GM18858 (cell line): ENCODE data around the gene HFE.
"Not testable (repeated sequence)": the region's sequence is repeated elsewhere in the genome, so short reads cannot be mapped to it uniquely, and the experiment has no call there.

Experiments
- ATAC-seq: cut with Tn5 transposase; IDR thresholded peaks from one replicate; pipeline ENCODE4 v1.9.1; 2021; ENCODE audit not compliant: unreplicated experiment

HFE gene

DNA sequence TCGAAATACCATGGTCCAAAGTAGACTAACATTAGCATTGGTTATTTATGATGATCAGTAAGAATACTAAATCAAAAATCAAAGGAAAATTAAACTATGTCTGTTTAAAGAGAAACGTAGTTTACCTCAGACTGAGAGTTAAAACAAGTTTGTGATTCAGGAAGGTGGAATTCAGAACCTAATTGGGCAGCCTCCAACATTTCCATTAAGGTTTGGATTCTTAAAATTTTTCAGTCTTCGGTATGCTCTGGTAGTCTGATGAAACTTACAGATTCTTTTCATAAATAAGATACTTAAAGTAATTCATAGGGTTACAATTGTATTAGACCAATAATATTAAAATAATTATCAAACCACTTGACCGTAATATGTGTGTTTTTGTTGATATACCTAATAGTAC lies 18.6 kb downstream of the HFE start:
- no peak for ATAC-seq

DNA sequence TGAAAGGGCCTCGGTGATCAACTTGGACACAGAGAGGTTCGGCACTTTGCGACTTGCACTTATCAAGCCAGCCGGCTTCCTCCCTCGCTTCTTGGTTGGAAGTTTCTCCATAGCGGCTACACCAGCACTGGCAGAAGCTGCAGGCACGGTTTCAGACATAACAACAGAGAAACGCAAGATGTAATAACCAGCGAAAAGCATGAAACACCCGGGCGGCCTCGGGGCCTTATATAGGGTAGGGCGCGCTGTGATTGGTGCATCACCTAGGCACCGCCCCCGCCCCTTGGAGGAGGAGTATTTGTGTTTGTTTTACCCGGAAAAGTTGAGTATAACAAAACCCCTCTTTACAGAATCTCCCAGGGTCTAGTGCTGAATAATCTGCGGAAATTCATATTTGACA lies 20.7 kb downstream of the HFE start:
- no peak for ATAC-seq

DNA sequence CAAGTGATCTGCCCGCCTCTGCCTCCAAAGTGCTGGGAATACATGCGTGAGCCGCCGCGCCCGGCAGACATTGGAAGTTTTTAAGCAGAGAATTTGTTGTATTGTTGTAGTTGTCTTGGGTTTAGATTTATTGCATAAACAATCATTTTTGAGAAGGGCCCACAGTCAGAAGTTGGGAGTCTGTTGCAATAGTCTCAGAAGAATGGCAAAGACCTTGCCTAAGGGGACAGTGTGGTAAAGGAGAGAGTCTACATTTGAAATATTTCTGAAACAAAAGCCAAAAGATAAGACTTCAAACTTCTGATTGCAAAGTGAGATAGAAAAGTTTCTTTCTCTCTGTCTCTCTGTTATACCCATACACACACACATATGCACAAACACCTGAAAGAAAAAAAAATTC lies 22.5 kb downstream of the HFE start:
- ATAC-seq: no peak

DNA sequence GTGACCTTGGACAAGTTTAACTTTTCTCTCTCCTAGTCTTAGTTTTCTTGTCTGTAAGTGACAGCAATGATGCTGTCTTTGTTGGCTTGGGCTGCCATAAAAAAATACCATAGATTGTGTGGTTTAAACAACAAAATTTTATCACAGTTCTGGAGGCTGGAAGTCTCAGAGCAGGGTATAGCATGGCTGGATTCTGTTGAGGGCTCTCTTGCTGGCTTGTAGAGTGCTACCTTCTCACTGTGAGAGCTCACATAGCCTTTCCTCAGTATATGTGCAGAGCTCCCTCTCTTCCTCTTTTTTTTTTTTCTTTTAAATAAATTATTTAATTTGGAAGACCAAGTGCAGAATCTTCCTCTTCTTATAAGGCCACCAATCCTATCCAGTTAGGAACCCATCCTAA lies 26.3 kb downstream of the HFE start:
- no peak for ATAC-seq

DNA sequence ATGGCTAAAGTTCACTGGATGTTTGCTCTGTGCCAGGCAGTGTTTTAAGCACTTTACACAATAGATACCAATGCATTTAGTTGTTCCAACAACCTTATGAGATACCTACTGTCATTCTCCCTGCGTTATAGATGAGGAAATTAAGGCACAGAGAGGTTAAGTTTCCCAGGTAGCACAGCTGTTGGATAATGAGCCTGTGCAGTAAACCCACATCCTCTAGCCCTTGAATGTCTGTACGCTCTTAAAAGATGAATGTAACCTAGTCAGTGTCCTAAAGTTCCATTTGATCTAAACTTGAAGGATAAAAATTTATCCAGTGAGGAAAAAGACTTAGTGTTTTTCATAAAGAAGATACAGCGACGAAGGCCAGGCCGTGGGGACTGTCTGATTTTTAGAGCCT lies 28.0 kb downstream of the HFE start:
- ATAC-seq: no peak

DNA sequence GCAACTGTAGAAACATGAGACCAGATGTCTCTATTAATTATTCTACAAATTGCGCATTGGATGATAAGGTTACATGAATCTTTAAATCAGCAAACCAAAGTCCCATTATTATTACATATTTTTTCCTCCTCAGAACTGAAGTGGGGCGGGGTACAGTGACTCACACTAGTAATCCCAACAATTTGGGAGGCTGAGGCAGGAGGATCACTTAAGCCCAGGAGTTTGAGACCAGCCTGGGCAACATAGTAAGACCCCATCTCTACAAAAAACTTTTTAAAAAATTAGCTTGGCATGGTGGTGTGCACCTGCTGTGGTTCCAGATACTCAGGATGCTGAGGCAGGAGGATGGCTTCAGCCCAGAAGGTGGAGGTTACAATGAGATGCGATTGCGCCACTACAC lies 29.0 kb downstream of the HFE start:
- no peak for ATAC-seq

DNA sequence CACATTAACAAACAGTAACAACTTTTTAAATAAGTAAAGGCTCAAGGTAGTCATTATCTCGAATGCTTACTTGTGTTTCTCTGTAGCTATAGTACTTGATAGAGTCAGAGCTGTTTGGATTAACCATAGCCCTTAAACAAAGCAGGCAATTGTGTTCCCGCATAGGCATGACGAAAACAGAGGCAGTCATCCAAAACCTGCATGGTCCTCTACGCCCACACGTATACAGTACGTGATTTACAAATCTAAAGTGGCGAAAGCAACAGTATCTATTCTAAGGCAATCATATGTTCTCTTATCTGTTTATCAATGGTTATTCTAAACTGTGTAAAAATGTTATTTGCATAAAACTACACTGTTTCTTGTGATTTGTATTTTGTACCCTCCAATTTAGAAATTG lies 31.8 kb downstream of the HFE start:
- ATAC-seq: no peak

DNA sequence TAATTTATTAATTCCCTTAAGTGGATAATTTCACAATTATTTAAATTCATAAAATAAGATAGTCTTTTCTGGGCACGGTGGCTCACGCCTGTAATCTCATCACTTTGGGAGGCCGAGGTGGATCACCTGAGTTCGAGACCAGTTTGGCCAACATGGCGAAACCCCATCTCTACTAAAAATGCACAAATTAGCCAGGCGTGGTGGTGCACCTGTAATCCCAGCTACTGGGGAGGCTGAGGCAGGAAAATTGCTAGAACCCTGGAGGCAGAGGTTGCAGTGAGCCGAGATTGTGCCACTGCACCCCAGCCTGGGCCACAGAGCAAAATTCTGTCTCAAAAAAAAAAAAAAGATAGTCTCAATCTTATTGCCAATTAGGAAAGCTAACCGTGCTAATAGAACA lies 32.9 kb downstream of the HFE start:
- not testable (repeated sequence) for ATAC-seq

DNA sequence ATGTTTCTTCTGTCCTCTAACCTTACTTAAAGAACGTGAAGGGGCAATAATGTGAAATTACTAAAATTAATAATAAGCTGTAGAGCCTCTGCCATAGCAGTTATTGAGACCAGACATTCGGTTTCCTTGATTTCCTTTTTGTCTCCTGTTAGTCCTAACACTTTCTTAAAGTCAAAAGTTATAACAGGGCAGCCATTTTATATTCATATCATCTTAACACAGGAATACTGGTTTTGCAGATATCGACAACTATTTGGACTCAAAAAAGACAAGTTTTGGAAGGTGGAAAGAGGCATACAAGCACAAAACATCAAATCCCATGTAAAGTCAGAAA lies 33.5 kb downstream of the HFE start:
- no peak for ATAC-seq

DNA sequence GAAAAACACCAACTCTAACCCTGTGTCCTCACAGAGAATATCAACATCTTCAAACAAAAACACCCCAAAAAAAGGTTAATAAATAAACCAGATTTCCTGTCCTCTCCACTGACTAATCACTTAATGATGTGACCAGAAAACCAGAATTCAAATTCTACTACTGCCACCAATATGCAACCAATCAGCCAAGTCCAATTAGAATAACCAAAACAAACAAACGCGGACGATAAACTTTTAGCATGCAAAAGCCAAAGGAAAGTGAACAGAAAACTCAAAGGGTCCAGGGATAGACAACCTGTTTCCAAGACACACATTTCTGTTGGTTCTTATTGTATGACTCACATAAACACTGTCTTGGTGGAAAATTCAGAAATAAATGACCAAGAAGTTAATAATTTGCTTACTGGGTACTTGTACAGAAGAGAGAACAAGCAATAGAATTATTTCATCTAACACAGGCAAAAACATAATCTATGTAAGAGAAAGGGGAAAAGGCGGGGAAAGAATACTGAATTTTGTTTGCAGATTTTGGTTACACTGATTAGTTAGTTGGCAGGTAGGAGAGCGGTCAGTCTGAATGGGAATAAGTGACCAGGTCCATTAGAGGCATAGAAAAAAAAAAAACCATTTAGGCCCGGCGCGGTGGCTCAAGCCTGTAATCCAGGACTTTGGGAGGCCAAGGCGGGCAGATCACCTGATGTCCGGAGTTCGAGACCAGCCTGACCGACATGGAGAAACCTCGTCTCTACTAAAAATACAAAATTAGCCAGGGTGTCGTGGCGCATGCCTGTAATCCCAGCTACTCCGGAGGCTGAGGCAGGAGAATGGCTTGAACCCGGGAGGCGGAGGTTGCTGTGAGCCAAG lies 34.1 kb downstream of the HFE start:
- no peak for ATAC-seq

DNA sequence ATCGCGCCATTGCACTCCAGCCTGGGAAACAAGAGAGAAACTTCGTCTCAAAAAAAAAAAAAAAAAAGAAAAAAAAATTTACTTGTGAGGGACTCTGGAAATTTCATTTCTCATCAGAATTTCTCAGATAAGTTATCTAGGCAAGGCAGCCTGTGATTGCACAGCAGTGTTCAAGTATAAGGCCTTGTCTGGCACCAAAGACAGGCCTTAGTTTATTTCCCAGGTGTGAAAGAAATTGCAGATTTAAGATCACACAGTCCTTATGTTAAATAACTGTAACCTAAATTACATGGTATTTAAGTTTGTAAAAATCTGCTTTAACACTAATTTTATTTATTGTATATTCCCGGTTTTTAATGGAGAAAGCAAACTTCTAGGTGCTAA lies 34.8 kb downstream of the HFE start:
- no peak for ATAC-seq

DNA sequence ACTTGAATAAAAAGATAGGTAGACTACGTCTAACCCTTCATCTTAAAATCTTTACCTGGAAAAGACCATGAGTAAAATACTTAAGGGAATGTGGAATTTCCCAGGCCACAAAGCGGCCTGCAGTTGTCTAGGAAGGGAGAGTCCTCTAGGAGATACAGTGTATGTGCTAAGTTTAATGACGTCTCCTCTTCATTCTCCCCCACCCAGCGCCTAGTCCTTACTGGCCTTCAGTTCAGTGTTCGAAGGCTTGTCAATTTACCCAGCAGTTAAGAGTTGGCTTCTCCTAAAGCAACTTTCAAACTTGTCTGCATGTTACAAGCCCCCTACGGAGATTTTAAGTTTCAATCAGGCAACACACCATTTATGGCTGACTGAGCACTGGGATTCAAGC lies 35.2 kb downstream of the HFE start:
- ATAC-seq: no peak

DNA sequence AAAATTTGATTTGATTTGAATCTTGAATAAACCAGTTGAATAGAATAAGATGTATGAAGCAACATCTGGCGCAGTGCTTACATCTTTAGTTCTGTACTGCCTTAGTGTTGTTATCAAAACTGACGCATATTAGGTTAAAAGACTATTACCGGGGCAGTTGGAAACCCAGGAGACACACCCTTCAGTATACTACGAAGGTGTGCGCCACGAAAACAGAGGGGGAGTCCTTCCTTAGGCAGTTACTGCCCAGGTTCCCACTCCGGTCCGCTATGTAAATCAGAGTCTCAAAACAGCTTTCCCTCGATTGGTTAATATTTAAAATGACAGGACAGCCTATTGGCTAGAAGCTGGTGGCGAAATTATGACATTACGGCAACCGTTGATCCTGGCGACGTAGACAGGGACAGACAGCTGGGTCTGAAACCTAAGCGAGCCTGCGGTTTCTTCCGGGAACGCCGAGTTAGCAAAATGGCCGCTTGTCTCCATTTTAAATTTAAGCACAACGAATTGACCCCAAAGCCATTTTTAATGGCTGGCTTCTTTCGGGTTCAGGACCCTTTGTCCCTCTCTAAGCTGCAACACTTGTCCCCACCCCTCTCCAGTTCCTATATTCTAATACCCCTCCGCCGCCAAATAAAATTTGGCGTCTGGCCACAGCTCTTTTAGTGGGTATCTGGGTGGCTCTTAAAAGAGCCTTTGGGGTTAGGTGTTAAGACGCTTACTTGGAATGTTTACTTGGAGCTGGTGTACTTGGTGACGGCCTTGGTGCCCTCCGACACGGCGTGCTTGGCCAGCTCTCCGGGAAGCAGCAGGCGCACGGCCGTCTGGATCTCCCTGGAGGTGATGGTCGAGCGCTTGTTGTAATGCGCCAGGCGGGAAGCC lies 35.8 kb downstream of the HFE start:
- peak; percentile 33 for ATAC-seq

DNA sequence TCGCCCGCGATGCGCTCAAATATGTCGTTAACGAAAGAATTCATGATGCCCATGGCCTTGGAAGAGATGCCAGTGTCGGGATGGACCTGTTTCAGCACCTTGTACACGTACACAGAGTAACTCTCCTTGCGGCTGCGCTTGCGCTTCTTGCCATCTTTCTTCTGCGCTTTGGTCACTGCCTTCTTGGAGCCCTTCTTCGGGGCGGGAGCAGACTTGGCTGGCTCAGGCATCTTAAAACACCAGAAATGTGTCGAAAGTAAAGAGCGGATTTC lies 36.4 kb downstream of the HFE start:
- ATAC-seq: no peak

DNA sequence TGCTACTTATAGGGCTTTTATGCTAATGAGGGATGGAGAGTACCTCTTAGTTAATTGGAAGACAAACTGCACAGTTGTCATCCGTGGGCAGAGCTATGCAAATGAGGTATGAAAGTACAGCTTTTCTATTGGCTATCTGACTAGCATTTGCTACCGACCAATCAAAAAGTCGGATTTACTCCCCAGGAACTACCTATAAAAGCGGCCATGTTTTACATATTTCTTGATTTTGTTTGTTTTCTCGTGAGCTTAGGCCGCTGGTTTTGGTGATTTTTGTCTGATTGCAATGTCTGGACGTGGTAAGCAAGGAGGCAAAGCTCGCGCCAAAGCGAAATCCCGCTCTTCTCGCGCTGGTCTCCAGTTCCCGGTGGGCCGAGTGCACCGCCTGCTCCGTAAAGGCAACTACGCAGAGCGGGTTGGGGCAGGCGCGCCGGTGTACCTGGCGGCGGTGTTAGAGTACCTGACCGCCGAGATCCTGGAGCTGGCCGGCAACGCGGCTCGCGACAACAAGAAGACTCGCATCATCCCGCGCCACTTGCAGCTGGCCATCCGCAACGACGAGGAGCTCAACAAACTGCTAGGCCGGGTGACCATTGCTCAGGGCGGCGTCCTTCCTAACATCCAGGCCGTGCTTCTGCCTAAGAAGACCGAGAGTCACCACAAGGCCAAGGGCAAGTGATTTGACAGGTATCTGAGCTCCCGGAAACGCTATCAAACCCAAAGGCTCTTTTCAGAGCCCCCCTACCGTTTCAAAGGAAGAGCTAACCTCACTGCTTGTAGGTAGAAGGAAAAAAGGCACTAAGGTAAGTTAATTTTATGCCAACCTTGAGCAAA lies 36.9 kb downstream of the HFE start:
- peak; percentile 63 for ATAC-seq

DNA sequence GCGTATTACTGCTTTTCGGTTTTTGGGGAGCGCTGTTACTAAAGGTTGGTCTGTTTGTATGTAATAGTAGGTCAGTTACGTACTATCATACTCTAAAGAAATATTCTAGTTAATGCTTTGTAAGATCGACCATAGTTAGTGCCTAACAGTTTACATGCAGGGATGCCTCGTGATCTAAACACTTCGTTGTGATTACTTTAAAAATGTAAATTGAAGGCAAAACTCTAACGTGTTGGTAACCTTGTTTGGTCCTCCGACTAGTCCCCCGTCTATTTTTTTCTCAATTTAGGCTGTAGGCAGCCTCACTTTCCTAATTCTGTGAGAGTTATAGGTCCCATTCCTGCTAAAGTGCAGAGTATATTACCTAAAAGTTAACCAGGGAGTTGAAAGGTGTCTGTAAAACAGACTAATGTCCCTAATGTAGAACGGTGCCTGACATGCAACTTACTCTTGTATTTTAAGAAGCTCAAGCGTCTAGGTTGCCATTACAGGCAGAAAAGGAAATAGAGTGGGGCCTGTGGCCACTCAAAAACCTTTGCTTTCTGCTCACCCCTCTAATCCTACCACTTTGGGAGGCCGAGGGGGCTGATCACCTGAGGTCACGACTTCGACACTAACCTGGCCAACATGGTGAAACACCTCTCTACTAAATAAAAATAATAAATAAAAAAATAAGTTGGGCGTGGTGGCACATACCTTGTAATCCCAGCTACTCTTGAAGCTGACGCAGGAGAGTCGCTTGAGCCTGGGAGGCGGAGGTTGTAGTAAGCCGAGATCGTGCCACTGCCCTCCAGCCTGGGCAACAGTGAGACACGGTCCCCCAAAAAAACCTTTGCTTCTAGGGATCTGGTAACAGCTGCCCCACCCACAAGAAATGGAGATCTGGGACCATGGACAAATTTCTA lies 37.8 kb downstream of the HFE start:
- no peak for ATAC-seq

DNA sequence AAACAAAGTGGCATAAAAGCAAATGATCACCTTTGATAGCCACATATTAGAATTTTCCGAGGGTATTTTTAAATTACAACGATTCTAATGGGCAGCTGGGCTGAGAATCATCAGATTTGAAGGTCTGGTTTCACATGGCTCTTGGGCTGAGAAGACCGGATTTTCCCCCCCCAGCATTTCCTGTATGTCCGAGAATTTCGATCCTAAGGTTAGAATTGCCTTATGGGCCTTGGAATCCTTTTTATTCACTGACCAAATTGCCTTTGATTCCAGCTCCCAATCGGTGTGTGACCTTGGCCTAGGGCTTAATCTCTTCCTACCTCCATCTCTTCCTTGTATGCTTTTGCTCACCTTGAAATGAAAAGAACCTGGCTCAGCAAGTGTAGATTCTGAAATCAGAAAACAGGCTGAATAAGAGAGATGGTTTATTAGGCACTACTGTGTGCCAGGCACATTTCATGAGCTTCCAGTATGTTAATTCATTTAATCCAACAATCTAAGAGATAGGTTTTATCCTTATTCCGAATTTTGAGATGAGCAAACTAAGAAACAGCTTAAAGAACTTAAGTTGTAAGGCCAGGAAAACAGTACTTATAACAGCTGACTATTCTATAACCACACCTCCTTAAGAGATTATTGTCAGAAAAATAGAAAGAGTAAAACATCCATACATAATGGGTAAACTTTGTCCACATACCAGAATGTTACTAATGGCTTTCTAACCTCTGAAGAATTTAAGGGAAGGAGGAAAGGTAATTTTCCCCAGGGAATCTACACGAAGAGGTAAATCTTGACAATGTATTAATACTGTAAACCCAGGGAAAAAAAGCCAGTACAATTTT lies 39.4 kb downstream of the HFE start:
- no peak for ATAC-seq

DNA sequence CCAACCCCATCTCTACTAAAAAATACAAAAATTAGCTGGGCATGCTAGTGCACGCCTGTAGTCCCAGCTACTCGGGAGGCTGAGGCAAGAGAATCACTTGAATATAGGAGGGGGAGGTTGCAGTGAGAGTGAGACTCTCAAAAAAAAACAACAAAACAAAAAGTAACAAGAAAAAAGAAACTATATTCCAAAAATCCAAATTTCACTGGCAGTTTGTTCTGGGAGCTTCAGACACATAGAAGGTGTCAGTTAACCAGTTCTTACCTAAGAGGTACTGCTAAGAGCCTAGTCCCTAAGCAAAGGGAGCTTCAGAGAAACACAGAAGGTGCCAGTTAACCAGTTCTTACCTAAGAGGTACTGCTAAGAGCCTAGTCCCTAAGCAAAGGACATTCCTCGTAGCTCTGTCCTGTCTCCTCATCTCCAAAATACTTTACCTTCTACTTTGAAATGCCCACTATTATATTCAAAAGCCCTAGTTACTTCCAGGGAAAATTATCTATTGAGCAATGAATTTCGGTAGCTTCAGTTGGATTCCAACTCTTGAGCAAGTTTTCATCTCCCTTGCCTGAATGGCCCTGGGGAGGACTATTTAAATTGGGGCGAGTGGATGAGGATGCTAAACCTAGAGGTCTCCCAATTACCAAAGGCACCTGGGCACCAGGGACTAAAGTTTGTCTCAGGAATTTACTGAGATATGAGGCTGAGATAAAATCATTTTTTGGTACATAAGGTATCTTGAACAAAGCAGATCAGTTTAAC lies 41.0 kb downstream of the HFE start:
- ATAC-seq: no peak

DNA sequence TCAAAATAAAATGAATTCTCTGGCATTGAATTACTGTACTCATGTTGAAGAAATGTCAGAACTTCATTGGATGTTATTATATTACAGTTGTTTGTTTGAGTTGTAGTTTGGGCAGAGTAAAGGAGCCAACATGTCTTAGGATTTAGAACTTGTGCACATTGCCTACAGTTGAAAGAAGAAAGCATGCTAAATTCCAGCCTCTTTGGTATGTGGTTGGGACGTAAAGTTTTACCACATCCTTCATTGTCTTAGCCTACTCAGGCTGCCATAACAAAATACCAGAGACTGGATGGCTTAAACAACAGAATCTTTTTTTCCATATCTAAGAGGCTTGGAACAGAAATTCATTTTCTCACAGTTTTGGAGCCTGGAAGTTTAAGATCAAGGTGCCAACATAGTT lies 42.4 kb downstream of the HFE start:
- ATAC-seq: no peak
